ENCODE data around the gene NEMP1.

DNA sequence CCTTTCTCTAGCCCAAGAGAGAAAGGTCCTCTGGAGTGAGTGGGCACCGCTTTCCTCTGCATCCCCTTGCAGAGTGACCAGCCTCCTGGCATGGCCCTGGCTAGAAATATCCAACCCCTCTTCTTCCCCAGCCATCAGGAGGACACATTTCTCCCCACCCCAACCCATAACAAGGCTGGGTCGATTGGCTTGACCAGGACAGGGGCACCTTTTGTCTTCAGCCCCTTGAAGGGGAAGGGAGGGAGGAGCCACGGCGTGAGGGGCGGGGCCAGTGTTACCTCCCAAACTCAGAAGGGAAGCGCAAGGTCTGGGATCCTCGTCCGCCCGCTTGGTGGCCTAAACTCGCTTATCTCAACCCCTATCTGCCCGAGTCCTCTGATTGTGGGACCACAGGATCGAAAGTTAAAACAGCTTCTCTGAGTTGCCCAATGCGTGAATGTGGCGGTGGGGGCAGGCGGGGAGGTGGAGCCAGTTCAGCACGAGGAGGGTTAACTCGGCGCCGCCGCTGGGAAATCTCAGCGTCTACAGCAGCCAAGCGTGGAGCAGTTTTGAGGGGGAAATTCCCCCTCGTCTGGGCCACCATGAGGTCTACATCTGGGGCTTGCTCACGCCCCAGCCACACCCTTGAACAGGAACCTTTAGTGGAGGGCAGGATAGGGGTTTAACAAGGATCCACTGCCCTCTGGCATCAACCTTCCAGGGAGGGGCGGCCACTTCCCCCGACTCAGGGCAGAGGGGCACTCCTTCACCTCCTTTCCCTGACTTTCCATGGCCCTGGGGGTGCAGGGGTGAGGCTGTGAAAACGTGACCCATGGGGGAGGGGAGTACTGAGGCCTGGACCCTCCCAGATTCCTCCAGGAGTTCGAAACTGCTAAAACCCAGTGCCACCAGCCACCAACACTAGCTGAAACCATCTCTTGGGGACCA is 31.8 kb upstream of the NEMP1 start:
- TF ChIP-seq EZH2 (IDR thresholded peaks at IDR 0.05; ENCODE audit: borderline replicate concordance, low read length) (no peak), CTCF (conservative IDR thresholded peaks at IDR 0.05 in 1 of 2, IDR thresholded peaks at IDR 0.05 in 1 of 2; ENCODE audit: extremely low read depth in 1 of 2, insufficient read depth in 1 of 2, low read depth in 1 of 2, low read length in 2 of 2) (no peak)

All from mammary epithelial cell (primary cell).